Upper lobe of left lung (tissue), 4 donors: ENCODE data around the gene C16orf92.

Experiments used
- CTCF ChIP-seq, 6 experiments: fragments of 450-650 bp in 4 of 6; fragments of 200-600 bp in 2 of 6; sonication (generic) in 2 of 6; IDR thresholded peaks; one replicate each; pipeline ENCODE4 v1.5.1; 2016 to 2019; ENCODE audit warnings: antibody characterized with exemption in 6 of 6
- POLR2A ChIP-seq, 4 donors: fragments of 450-650 bp; IDR thresholded peaks; one replicate each; pipeline ENCODE4 v1.5.1; 2016 to 2017; ENCODE audit warnings: antibody characterized with exemption in 4 of 4, mild to moderate bottlenecking in 2 of 4
- POLR2AphosphoS5 ChIP-seq, 2 donors: sonication (generic); formaldehyde crosslinking; IDR thresholded peaks; one replicate each; pipeline ENCODE4 v1.5.1; 2017; ENCODE audit warnings: antibody characterized with exemption in 2 of 2

GRCh38 chr16:30028438-30029076 is 5.6 kb downstream of the C16orf92 start:
- TF ChIP-seq CTCF (IDR thresholded peaks at IDR 0.05) (no peak), POLR2A (IDR thresholded peaks at IDR 0.05) (no peak), POLR2AphosphoS5 (IDR thresholded peaks at IDR 0.05) (no peak)
